NCI-H526 treated with DMSO at 0.1 percent for 48 hours (cell line): ENCODE measurements around the gene TWIST1.

ENCODE experiments used
- DNase-seq: peaks from one replicate; lab custom pipeline; 2025; lab: John Stamatoyannopoulos, UW

TWIST1 gene

DNA sequence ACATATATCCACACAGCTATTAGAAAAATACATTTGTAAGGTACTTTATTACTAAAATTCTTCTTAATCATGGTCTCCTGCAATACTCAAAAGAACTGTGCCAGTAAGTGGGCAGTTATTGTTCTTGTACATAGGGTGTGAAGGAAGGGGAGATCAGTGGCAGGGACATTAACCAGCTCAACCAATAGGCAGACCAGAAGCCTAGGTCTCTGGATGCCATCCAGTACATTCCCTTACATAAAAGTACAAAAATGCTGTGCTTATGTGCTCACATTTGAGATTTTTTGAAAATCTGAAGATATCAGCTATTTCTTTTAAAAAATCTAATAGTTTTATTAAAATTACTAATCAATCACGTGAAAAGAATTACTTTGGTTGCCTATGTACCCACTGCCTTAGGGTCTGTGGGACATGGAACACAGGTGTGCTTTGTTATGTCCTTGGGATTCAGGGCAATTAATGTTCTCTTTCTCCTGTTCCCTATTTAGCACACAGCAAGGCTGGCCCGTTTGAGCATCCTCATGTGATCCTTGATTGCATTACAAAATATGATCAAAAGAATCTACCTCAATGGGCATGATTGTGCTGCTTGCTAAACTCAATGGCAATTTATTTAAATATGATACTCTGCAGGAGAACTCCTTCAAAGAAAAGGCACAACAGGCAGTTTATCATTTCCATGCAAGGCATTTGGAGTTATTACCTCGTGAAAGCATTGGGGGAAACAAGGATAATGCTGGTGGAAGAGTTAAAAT is 22.7 kb downstream of the TWIST1 start:
- no peak for DNase-seq

- no peak for DNase-seq
Observed at GRCh38 chr7:19094138-19094537, 23.3 kb downstream of the TWIST1 start.

- DNase-seq, result no peak
Observed at GRCh38 chr7:19091550-19092200, 25.8 kb downstream of the TWIST1 start.

DNA sequence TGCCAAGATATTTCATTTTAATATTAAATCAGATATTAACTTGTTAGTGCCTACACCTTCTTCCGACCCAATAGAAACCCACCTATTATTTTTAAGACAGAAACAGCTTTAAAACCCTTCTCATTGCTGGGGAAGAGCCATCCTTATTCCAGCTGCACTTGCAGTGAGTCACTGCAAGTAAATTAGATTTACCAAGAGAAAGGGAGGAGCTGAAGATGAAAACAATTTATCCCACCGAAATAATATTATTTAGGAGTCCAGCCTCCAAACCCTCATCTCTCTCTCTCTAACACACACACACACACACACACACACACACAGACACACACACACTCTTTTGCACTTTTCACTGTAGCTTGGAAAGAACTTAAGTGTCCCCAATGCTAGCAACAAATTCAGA is 26.9 kb downstream of the TWIST1 start:
- no peak for DNase-seq

GRCh38 chr7:19089797-19090196 is 27.6 kb downstream of the TWIST1 start:
- no peak for DNase-seq

DNA sequence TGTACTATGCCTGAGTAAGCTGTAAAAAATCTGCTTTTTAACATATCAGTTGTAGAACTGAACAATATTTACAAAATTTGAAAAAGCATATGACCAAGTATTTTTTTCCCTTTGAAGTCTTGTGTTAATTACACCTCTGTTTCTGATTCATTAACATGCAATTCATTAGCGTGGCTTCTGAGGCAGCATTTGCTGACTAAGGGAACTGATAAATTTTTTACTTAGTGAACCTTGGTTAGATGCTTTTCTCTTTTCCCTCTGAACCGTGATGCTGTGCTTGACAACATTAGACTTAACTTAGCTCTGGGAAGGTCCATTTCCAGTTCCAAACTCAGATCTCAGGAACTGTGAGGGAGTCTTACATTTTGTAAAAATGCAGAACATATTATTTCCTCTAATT is 28.1 kb downstream of the TWIST1 start:
- no peak for DNase-seq

DNA sequence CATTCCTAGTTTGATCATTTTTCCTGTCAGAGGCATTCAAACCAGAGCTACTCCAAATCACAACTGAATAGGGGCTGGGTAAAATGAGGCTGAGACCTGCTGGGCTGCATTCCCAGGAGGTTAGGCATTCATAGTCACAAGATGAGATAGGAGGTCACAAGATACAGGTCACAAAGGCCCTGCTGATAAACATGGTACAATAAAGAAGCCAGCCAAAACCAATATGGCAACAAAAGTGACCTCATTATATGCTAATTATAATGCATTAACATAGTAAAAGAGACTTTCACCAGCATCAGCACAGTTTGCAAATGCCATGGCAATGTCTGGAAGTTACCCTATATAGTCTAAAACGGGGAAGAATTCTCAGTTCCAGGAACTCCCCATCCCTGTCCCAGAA is 37.3 kb downstream of the TWIST1 start:
- DNase-seq, result no peak

GRCh38 chr7:19079066-19079465 is 38.4 kb downstream of the TWIST1 start:
- no peak for DNase-seq

- no peak for DNase-seq
Observed at GRCh38 chr7:19069842-19070241, 47.6 kb downstream of the TWIST1 start.

DNA sequence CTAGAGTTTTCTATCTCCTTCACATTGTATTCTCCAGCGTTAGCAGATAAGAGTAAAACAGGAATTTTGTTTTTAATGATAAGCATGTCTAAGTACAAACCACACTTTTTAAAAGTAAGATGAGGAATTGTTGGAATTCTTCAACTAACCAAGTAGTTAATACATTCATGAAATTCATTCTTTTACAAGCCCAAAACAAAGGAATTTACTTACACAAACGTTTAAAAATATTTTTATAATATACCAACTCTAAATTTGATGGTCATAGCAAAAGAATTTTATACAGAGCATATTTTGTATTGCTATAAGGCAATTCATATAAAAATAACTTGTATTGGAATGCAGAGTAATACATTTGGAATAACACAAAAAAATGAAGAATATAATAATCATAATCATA is 51.3 kb downstream of the TWIST1 start:
- no peak for DNase-seq
